SK-N-SH treated with all-trans-retinoic acid at 6 μM for 48 hours (cell line): ENCODE data around the gene KRT16.
"Not testable (repeated sequence)": the region's sequence is repeated elsewhere in the genome, so short reads cannot be mapped to it uniquely, and the experiment has no call there.

Source experiments
- ARNTL ChIP-seq: fragments of 450-650 bp; formaldehyde crosslinking; IDR thresholded peaks from 2 replicates; pipeline ENCODE4 v1.5.0; 2020; ENCODE audit warnings: low read depth, mild to moderate bottlenecking, moderate library complexity, borderline replicate concordance
- CREB5 ChIP-seq: fragments of 250-450 bp; sonication (Bioruptor Pico); IDR thresholded peaks from 2 replicates; pipeline ENCODE4 v1.5.1; 2020; ENCODE audit warnings: low read depth, mild to moderate bottlenecking, moderate library complexity
- CSRNP3 ChIP-seq: fragments of 250-450 bp; sonication (Bioruptor Pico); IDR thresholded peaks from 2 replicates; pipeline ENCODE4 v1.5.1; 2021; ENCODE audit warnings: mild to moderate bottlenecking, moderate library complexity
- ESRRG ChIP-seq: fragments of 250-450 bp; sonication (Bioruptor Pico); IDR thresholded peaks from 2 replicates; pipeline ENCODE4 v1.6.1; 2021; ENCODE audit warnings: mild to moderate bottlenecking
- ISL1 ChIP-seq: fragments of 250-450 bp; sonication (Bioruptor Pico); IDR thresholded peaks from 2 replicates; pipeline ENCODE4 v2.1.2; 2022; ENCODE audit warnings: mild to moderate bottlenecking, moderate library complexity
- PATZ1 ChIP-seq: fragments of 250-450 bp; sonication (Bioruptor Pico); IDR thresholded peaks from 2 replicates; pipeline ENCODE4 v1.8.0; 2020; ENCODE audit warnings: mild to moderate bottlenecking, moderate library complexity, borderline replicate concordance
- SNAI2 ChIP-seq: fragments of 250-450 bp; sonication (Bioruptor Pico); IDR thresholded peaks from 2 replicates; pipeline ENCODE4 v1.5.0; 2020; ENCODE audit warnings: mild to moderate bottlenecking, moderate library complexity
- TSHZ2 ChIP-seq: fragments of 250-450 bp; sonication (Bioruptor Pico); IDR thresholded peaks from 2 replicates; pipeline ENCODE4 v1.5.0; 2020; ENCODE audit warnings: mild to moderate bottlenecking, moderate library complexity
- ZFP30 ChIP-seq: fragments of 450-650 bp; formaldehyde crosslinking; IDR thresholded peaks from 2 replicates; pipeline ENCODE4 v1.5.0; 2022; ENCODE audit warnings: mild to moderate bottlenecking, moderate library complexity
- ZNF565 ChIP-seq: fragments of 450-650 bp; formaldehyde crosslinking; conservative IDR thresholded peaks from 2 replicates; pipeline ENCODE4 v1.5.0; 2020; ENCODE audit warnings: low read depth, mild to moderate bottlenecking, moderate library complexity

GRCh38 chr17:41614767-41615166 is 2.2 kb upstream of the KRT16 start:
- not testable (repeated sequence) for TF ChIP-seq ZFP30; ZNF565 (CRISPR knock-in tag); CSRNP3 (CRISPR knock-in tag); ARNTL (CRISPR knock-in tag); PATZ1 (CRISPR knock-in tag); TSHZ2 (CRISPR knock-in tag); ESRRG; CREB5 (CRISPR knock-in tag); ISL1 (CRISPR knock-in tag); SNAI2 (CRISPR knock-in tag)
